Gastroesophageal sphincter (tissue), 4 donors: Measurements from ENCODE around the gene EIF5B. TPM values are rescaled to one million over a fixed set of nuclear protein-coding genes. Genes with fewer than 3 reads are reported as not detected.

Experiments used
- ATAC-seq: fragments of 150-250 bp; one replicate; pipeline ENCODE4 v1.9.1; 2016; ENCODE audit warnings: mild to moderate bottlenecking, moderate library complexity
- H3K27ac ChIP-seq, 4 donors: fragments of 200-600 bp; sonication (generic) in 3 of 4; 1 replicate in 3 of 4; 2 replicates in 1 of 4; pipeline ENCODE4 v1.5.1; 2016 to 2019
- H3K27me3 ChIP-seq: fragments of 200-600 bp; sonication (generic); one replicate; pipeline ENCODE4 v1.5.1; 2019
- H3K36me3 ChIP-seq, 2 donors: fragments of 200-600 bp; sonication (generic); one replicate each; pipeline ENCODE4 v1.5.1; 2019; ENCODE audit warnings: control low read depth in 1 of 2
- H3K4me1 ChIP-seq, 3 donors: fragments of 200-600 bp; sonication (generic); 1 replicate in 2 of 3; 2 replicates in 1 of 3; pipeline ENCODE4 v1.5.1; 2016 to 2019; ENCODE audit warnings: control low read depth in 2 of 3
- H3K4me3 ChIP-seq, 2 donors: fragments of 200-600 bp; sonication (generic); one replicate each; pipeline ENCODE4 v1.5.1; 2019; ENCODE audit warnings: mild to moderate bottlenecking in 1 of 2, moderate library complexity in 1 of 2
- H3K9me3 ChIP-seq, 3 donors: fragments of 200-600 bp; sonication (generic); one replicate each; pipeline ENCODE4 v1.5.1; 2017 to 2019; ENCODE audit warnings: control low read depth in 2 of 3
- CTCF ChIP-seq, 4 experiments: fragments of 200-600 bp in 2 of 4; fragments of 450-650 bp in 2 of 4; sonication (generic) in 1 of 4; IDR thresholded peaks; one replicate each; pipeline ENCODE4 v1.5.1; 2017 to 2019; ENCODE audit warnings: antibody characterized with exemption in 4 of 4, mild to moderate bottlenecking in 2 of 4, moderate library complexity in 2 of 4
- EP300 ChIP-seq: sonication (generic); formaldehyde crosslinking; IDR thresholded peaks from one replicate; pipeline ENCODE4 v1.6.1; 2017; ENCODE audit warnings: antibody characterized with exemption, mild to moderate bottlenecking
- POLR2A ChIP-seq, 2 donors: fragments of 450-650 bp; IDR thresholded peaks; one replicate each; pipeline ENCODE4 v1.6.1; 2017; ENCODE audit warnings: antibody characterized with exemption in 2 of 2, mild to moderate bottlenecking in 2 of 2, moderate library complexity in 1 of 2
- POLR2AphosphoS5 ChIP-seq: sonication (generic); formaldehyde crosslinking; IDR thresholded peaks from one replicate; pipeline ENCODE4 v1.6.1; 2017; ENCODE audit warnings: antibody characterized with exemption
- WGBS, 2 donors: methylation state at CpG; one replicate each; pipeline ENCODE4 v1.1.5; 2018; ENCODE audit warnings: low coverage in 1 of 2; 5-methylcytosine and 5-hydroxymethylcytosine counted together
- total RNA-seq, 4 donors: library from RNA; depleted of rRNA; stranded (reverse); fragments of >200 nt; gene quantifications; one replicate each; pipeline ENCODE4 v1.1.0, GENCODE V29; 2016

EIF5B gene
- total RNA-seq, 4 donors from 2014 or later, result 36.8 to 55.4 (median 45.6) TPM

- Histone ChIP-seq H3K4me1 (peaks cover 0 to 9% (median 0%) of the 10 kb centered on the region in 3 donors), H3K36me3 (peaks cover 0 to 31% of the 10 kb centered on the region in 2 donors), H3K27me3 (no peaks in the 10 kb centered on the region), H3K9me3 (no peaks in the 10 kb centered on the region), H3K27ac (no peak overlapping the region), H3K4me3 (no peak overlapping the region)
- TF ChIP-seq POLR2AphosphoS5, result no peak
- TF ChIP-seq POLR2A (IDR thresholded peaks at IDR 0.05), result no peak
- no peak for TF ChIP-seq EP300
- no peak for TF ChIP-seq CTCF (IDR thresholded peaks at IDR 0.05)
- WGBS, 2 donors, result 55 to 58% methylated on average over 4 of the region's 4 CpGs
- no peak for ATAC-seq
Observed at GRCh38 chr2:99439971-99440505, 102.8 kb downstream of the EIF5B start.

- no peak overlapping the region for H3K27ac ChIP-seq
- no peaks in the 10 kb centered on the region for H3K27me3 ChIP-seq
- no peak overlapping the region for H3K4me3 ChIP-seq
- TF ChIP-seq EP300 (no peak), POLR2A (IDR thresholded peaks at IDR 0.05) (no peak), POLR2AphosphoS5 (no peak), CTCF (IDR thresholded peaks at IDR 0.05) (peak; percentile 8 to 52 (median 40))
- ATAC-seq, result no peak
- WGBS, 2 donors, result 50 to 60% methylated on average over 1 of the region's 1 CpG
- peaks cover 0 to 37% of the 10 kb centered on the region in 2 donors for H3K36me3 ChIP-seq
- peaks cover 0 to 12% (median 0%) of the 10 kb centered on the region in 3 donors for H3K4me1 ChIP-seq
- H3K9me3 ChIP-seq, result no peaks in the 10 kb centered on the region
Observed at GRCh38 chr2:99442837-99443236, 105.6 kb downstream of the EIF5B start.

GRCh38 chr2:99444222-99444621, 107.0 kb downstream of the EIF5B start:
- ATAC-seq, result no peak
- Histone ChIP-seq H3K4me3 (no peak overlapping the region), H3K27ac (peak overlapping the region in 1 of 4 donors; percentile 1), H3K27me3 (no peaks in the 10 kb centered on the region), H3K36me3 (peaks cover 0 to 38% of the 10 kb centered on the region in 2 donors), H3K9me3 (no peaks in the 10 kb centered on the region), H3K4me1 (peaks cover 0 to 22% (median 0%) of the 10 kb centered on the region in 3 donors)
- WGBS, 2 donors, result 58 to 75% methylated on average over 2 of the region's 2 CpGs
- no peak for TF ChIP-seq POLR2A (IDR thresholded peaks at IDR 0.05)
- no peak for TF ChIP-seq POLR2AphosphoS5
- no peak for TF ChIP-seq CTCF (IDR thresholded peaks at IDR 0.05)
- TF ChIP-seq EP300, result no peak

- ATAC-seq, result no peak
- H3K4me1 ChIP-seq, result peaks cover 0 to 30% (median 0%) of the 10 kb centered on the region in 3 donors
- TF ChIP-seq POLR2AphosphoS5 (no peak), CTCF (IDR thresholded peaks at IDR 0.05) (no peak), EP300 (no peak), POLR2A (IDR thresholded peaks at IDR 0.05) (no peak)
- peaks cover 0 to 38% of the 10 kb centered on the region in 2 donors for H3K36me3 ChIP-seq
- no peaks in the 10 kb centered on the region for H3K27me3 ChIP-seq
- H3K27ac ChIP-seq, result no peak overlapping the region
- H3K4me3 ChIP-seq, result no peak overlapping the region
- 62 to 72% methylated on average over 3 to 4 of the region's 4 CpGs for WGBS, 2 donors
- no peaks in the 10 kb centered on the region for H3K9me3 ChIP-seq
Observed at GRCh38 chr2:99445065-99445464, 107.9 kb downstream of the EIF5B start.

- ATAC-seq, result no peak
- Histone ChIP-seq H3K36me3 (peaks cover 0 to 34% of the 10 kb centered on the region in 2 donors), H3K9me3 (no peaks in the 10 kb centered on the region), H3K27ac (no peak overlapping the region), H3K27me3 (no peaks in the 10 kb centered on the region), H3K4me3 (no peak overlapping the region), H3K4me1 (peaks cover 0 to 51% (median 5%) of the 10 kb centered on the region in 3 donors)
- peak; percentile 58 for TF ChIP-seq POLR2AphosphoS5
- TF ChIP-seq CTCF (IDR thresholded peaks at IDR 0.05), result no peak
- 54 to 55% methylated on average over 2 of the region's 2 CpGs for WGBS, 2 donors
Observed at GRCh38 chr2:99448556-99448955, 111.4 kb downstream of the EIF5B start.
